ENCODE measurements around the gene ACAD10.

DNA sequence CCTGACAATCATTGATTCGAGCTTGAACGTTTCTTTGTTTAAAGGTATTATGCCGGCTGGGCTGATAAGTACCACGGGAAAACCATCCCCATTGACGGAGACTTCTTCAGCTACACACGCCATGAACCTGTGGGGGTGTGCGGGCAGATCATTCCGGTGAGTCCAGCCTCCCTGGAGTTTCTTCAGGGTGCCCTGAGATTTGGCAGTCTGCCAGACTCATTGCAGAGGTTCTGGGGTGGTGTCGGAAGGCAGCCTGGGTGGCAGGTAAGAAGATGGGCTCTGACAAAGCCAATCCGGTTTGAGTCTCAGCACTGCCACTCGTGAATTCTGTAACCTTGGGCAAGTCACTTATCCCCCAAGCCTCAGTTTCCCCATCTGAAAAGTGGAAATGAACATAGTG, 103.9 kb downstream of the ACAD10 start:
- TF ChIP-seq, protein P1, sequence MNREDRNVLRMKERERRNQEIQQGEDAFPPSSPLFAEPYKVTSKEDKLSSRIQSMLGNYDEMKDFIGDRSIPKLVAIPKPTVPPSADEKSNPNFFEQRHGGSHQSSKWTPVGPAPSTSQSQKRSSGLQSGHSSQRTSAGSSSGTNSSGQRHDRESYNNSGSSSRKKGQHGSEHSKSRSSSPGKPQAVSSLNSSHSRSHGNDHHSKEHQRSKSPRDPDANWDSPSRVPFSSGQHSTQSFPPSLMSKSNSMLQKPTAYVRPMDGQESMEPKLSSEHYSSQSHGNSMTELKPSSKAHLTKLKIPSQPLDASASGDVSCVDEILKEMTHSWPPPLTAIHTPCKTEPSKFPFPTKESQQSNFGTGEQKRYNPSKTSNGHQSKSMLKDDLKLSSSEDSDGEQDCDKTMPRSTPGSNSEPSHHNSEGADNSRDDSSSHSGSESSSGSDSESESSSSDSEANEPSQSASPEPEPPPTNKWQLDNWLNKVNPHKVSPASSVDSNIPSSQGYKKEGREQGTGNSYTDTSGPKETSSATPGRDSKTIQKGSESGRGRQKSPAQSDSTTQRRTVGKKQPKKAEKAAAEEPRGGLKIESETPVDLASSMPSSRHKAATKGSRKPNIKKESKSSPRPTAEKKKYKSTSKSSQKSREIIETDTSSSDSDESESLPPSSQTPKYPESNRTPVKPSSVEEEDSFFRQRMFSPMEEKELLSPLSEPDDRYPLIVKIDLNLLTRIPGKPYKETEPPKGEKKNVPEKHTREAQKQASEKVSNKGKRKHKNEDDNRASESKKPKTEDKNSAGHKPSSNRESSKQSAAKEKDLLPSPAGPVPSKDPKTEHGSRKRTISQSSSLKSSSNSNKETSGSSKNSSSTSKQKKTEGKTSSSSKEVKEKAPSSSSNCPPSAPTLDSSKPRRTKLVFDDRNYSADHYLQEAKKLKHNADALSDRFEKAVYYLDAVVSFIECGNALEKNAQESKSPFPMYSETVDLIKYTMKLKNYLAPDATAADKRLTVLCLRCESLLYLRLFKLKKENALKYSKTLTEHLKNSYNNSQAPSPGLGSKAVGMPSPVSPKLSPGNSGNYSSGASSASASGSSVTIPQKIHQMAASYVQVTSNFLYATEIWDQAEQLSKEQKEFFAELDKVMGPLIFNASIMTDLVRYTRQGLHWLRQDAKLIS (CRISPR knock-in tag; IDR thresholded peaks at IDR 0.05; ENCODE audit: borderline replicate concordance) = no peak
- TF ChIP-seq, protein P2, sequence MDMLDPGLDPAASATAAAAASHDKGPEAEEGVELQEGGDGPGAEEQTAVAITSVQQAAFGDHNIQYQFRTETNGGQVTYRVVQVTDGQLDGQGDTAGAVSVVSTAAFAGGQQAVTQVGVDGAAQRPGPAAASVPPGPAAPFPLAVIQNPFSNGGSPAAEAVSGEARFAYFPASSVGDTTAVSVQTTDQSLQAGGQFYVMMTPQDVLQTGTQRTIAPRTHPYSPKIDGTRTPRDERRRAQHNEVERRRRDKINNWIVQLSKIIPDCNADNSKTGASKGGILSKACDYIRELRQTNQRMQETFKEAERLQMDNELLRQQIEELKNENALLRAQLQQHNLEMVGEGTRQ (CRISPR knock-in tag; IDR thresholded peaks at IDR 0.05) = no peak
- TF ChIP-seq, protein P3, sequence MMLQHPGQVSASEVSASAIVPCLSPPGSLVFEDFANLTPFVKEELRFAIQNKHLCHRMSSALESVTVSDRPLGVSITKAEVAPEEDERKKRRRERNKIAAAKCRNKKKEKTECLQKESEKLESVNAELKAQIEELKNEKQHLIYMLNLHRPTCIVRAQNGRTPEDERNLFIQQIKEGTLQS (CRISPR knock-in tag; conservative IDR thresholded peaks at IDR 0.05) = no peak
- TF ChIP-seq, protein P4, sequence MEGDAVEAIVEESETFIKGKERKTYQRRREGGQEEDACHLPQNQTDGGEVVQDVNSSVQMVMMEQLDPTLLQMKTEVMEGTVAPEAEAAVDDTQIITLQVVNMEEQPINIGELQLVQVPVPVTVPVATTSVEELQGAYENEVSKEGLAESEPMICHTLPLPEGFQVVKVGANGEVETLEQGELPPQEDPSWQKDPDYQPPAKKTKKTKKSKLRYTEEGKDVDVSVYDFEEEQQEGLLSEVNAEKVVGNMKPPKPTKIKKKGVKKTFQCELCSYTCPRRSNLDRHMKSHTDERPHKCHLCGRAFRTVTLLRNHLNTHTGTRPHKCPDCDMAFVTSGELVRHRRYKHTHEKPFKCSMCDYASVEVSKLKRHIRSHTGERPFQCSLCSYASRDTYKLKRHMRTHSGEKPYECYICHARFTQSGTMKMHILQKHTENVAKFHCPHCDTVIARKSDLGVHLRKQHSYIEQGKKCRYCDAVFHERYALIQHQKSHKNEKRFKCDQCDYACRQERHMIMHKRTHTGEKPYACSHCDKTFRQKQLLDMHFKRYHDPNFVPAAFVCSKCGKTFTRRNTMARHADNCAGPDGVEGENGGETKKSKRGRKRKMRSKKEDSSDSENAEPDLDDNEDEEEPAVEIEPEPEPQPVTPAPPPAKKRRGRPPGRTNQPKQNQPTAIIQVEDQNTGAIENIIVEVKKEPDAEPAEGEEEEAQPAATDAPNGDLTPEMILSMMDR (IDR thresholded peaks at IDR 0.05) = no peak
